GM12872 (cell line): ENCODE measurements around the gene MAPKAP1.

Experiments used
- CTCF ChIP-seq: IDR thresholded peaks from 3 replicates; pipeline ENCODE4 v1.5.1; 2011; ENCODE audit warnings: low read depth, mild to moderate bottlenecking, low read length, moderate library complexity; ENCODE audit not compliant: insufficient read depth

The MAPKAP1 gene

GRCh38 chr9:125706651-125707471 is at the start of gene MAPKAP1:
MAPKAP1 (minus strand) TSS chr9:125707208; CDS start chr9:125672574, 34,634 bp downstream.
- TF ChIP-seq CTCF, result no peak

- no peak for TF ChIP-seq CTCF
Observed at GRCh38 chr9:125756518-125756917, 49.5 kb upstream of the MAPKAP1 start.

- TF ChIP-seq CTCF, result no peak
Observed at GRCh38 chr9:125755340-125755739, 48.3 kb upstream of the MAPKAP1 start.

GRCh38 chr9:125754096-125754495 is 47.1 kb upstream of the MAPKAP1 start:
- no peak for TF ChIP-seq CTCF

GRCh38 chr9:125752070-125752628 is 45.1 kb upstream of the MAPKAP1 start:
- TF ChIP-seq CTCF, result no peak

- TF ChIP-seq CTCF, result no peak
Observed at GRCh38 chr9:125750627-125751011, 43.6 kb upstream of the MAPKAP1 start.

- TF ChIP-seq CTCF, result no peak
Observed at GRCh38 chr9:125749951-125750626, 43.1 kb upstream of the MAPKAP1 start.
